ENCODE measurements around the gene WFDC12.

DNA sequence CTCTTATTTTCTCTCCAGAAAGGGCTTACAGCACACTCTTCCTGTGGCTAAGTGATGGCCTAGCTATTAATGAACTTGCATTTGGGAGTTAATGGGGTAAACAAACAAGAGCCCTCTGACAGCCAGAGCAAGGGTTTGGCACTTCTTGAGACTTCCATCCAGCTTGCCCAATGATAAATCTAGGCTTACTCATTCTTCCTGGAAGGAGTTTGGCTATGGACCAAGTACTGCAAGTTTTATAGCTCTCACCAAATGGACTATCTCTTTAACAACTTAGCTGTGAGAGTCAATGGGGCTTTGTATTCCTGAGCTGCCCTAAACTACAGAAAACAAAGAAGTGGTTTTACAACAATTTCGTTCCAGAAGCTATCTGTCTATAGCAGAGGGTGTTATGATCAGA lies 33.7 kb upstream of the WFDC12 start:
- TF ChIP-seq, protein P1, sequence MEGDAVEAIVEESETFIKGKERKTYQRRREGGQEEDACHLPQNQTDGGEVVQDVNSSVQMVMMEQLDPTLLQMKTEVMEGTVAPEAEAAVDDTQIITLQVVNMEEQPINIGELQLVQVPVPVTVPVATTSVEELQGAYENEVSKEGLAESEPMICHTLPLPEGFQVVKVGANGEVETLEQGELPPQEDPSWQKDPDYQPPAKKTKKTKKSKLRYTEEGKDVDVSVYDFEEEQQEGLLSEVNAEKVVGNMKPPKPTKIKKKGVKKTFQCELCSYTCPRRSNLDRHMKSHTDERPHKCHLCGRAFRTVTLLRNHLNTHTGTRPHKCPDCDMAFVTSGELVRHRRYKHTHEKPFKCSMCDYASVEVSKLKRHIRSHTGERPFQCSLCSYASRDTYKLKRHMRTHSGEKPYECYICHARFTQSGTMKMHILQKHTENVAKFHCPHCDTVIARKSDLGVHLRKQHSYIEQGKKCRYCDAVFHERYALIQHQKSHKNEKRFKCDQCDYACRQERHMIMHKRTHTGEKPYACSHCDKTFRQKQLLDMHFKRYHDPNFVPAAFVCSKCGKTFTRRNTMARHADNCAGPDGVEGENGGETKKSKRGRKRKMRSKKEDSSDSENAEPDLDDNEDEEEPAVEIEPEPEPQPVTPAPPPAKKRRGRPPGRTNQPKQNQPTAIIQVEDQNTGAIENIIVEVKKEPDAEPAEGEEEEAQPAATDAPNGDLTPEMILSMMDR (IDR thresholded peaks at IDR 0.05 in 8 of 11, conservative IDR thresholded peaks at IDR 0.05 in 3 of 11): no peak
- TF ChIP-seq POLR2A (IDR thresholded peaks at IDR 0.05): no peak

All from spleen (tissue), 7 donors.